WERI-Rb-1 (cell line): ENCODE data around the gene NKTR.

Experiments used
- DNase-seq: peaks from one replicate; pipeline ENCODE4 v3.0.0-alpha.2; 2020
- H3K27ac ChIP-seq: fragments of 250-450 bp; sonication (Bioruptor Pico); 2 replicates; pipeline ENCODE4 v1.5.1; 2020; ENCODE audit warnings: mild to moderate bottlenecking, moderate library complexity
- H3K27me3 ChIP-seq: fragments of 250-450 bp; sonication (Bioruptor Pico); 2 replicates; pipeline ENCODE4 v1.5.1; 2021; ENCODE audit warnings: mild to moderate bottlenecking, low read depth, moderate library complexity; ENCODE audit not compliant: insufficient read depth, severe bottlenecking
- H3K36me3 ChIP-seq: fragments of 250-450 bp; sonication (Bioruptor Pico); 2 replicates; pipeline ENCODE4 v1.5.1; 2020; ENCODE audit warnings: mild to moderate bottlenecking, moderate library complexity
- H3K4me3 ChIP-seq: 2 replicates; pipeline ENCODE4 v1.5.1; 2011; ENCODE audit warnings: low read depth, mild to moderate bottlenecking, control low read depth, low read length
- H3K9me3 ChIP-seq: fragments of 250-450 bp; sonication (Bioruptor Pico); 2 replicates; pipeline ENCODE4 v1.5.1; 2021; ENCODE audit warnings: mild to moderate bottlenecking, moderate library complexity; ENCODE audit not compliant: severe bottlenecking
- TF ChIP-seq, protein P1 (sequence below): IDR thresholded peaks from 2 replicates; pipeline ENCODE4 v1.5.1; 2011; ENCODE audit warnings: low read depth, mild to moderate bottlenecking, control low read depth, inconsistent platforms, low read length

Gene NKTR

DNA sequence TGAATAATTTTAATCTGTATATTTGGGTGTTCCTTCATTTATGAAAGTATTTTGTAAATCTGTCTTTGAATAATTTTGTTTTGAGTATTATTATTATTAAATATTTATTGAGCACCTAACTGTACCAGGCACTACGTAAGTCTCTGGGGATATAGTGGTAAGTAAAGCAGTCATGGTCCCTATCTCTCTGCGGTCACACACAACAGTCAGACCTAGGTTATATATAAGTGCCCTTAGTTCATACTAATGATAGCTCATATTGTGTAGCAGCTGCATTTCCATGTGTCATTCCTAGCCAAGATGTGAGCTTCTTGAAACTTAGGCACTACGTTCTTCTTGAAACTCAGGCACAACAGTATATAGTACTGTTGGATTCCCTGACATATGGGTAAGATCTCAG is 12.4 kb downstream of the NKTR start:
- Histone ChIP-seq H3K27ac (no peak overlapping the region), H3K4me3 (no peak overlapping the region), H3K27me3 (no peaks in the 10 kb centered on the region), H3K36me3 (peaks cover 30% of the 10 kb centered on the region), H3K9me3 (no peaks in the 10 kb centered on the region)
- TF ChIP-seq, protein P1, sequence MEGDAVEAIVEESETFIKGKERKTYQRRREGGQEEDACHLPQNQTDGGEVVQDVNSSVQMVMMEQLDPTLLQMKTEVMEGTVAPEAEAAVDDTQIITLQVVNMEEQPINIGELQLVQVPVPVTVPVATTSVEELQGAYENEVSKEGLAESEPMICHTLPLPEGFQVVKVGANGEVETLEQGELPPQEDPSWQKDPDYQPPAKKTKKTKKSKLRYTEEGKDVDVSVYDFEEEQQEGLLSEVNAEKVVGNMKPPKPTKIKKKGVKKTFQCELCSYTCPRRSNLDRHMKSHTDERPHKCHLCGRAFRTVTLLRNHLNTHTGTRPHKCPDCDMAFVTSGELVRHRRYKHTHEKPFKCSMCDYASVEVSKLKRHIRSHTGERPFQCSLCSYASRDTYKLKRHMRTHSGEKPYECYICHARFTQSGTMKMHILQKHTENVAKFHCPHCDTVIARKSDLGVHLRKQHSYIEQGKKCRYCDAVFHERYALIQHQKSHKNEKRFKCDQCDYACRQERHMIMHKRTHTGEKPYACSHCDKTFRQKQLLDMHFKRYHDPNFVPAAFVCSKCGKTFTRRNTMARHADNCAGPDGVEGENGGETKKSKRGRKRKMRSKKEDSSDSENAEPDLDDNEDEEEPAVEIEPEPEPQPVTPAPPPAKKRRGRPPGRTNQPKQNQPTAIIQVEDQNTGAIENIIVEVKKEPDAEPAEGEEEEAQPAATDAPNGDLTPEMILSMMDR: no peak
- DNase-seq: no peak

GRCh38 chr3:42613462-42613861 is 13.0 kb downstream of the NKTR start:
- H3K9me3 ChIP-seq: no peaks in the 10 kb centered on the region
- H3K27me3 ChIP-seq: no peaks in the 10 kb centered on the region
- no peak for DNase-seq
- TF ChIP-seq, protein P1: peak; percentile 17; the same call in 1 of the 2 replicates
- no peak overlapping the region for H3K27ac ChIP-seq
- H3K4me3 ChIP-seq: no peak overlapping the region
- peaks cover 26% of the 10 kb centered on the region for H3K36me3 ChIP-seq

DNA sequence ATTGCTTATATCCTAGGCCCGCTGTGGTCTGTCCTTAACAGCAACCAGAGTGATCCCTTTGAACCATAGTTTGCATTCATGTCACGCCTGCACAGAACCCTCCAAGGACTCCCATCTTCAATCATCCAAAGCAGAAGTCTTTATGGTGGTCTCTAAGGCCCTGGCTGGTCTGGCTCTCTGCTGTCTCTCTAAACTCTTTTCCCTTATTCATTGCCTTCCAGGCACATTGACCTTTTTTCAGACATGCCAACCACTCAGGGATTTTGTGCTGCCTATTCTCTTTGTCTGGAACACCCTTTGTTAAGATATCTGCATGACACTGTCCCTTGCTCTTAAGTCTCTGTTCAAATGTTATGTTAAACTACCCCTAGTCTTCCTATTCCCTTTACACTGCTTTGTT is 31.1 kb downstream of the NKTR start:
- Histone ChIP-seq H3K36me3 (peaks cover 64% of the 10 kb centered on the region), H3K9me3 (no peaks in the 10 kb centered on the region), H3K27me3 (no peaks in the 10 kb centered on the region), H3K4me3 (no peak overlapping the region), H3K27ac (no peak overlapping the region)
- no peak for DNase-seq
- TF ChIP-seq, protein P1: no peak

DNA sequence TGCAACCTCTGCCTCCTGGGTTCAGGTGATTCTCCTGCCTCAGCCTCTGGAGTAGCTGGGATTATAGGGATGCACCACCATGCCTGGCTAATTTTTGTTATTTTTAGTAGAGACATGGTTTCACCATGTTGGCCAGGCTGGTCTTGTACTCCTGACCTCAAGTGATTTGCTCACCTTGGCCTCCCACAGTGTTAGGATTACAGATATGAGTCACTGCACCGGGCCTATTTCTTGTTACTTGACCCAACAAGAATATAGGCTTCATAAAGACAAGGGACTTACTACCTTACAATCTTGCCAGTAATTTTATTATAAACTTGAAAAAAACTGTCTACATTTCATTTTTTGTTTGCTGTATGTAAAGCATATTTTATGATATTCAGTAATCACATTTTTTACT is 31.7 kb downstream of the NKTR start:
- TF ChIP-seq, protein P1: no peak
- no peak for DNase-seq
- Histone ChIP-seq H3K27me3 (no peaks in the 10 kb centered on the region), H3K4me3 (no peak overlapping the region), H3K27ac (no peak overlapping the region), H3K9me3 (no peaks in the 10 kb centered on the region), H3K36me3 (peaks cover 69% of the 10 kb centered on the region)

DNA sequence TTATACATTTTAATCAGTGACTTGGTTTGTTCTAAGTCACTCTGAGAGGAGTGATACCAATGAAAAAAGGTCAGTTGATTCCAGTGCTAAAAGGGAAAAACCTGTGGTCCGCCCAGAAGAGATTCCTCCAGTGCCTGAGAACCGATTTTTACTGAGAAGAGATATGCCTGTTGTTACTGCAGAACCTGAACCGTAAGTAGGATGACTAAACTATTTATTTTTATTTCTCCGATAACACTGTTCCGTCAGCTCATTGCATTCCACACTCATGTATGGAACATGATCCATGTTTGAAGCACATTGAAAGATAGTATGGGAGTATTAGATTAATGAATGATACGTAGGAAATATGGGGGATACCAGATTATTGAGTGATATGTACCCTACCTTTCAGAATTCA is 33.1 kb downstream of the NKTR start:
- no peak for DNase-seq
- Histone ChIP-seq H3K36me3 (peaks cover 80% of the 10 kb centered on the region), H3K4me3 (no peak overlapping the region), H3K27me3 (no peaks in the 10 kb centered on the region), H3K9me3 (no peaks in the 10 kb centered on the region), H3K27ac (no peak overlapping the region)
- TF ChIP-seq, protein P1: no peak

DNA sequence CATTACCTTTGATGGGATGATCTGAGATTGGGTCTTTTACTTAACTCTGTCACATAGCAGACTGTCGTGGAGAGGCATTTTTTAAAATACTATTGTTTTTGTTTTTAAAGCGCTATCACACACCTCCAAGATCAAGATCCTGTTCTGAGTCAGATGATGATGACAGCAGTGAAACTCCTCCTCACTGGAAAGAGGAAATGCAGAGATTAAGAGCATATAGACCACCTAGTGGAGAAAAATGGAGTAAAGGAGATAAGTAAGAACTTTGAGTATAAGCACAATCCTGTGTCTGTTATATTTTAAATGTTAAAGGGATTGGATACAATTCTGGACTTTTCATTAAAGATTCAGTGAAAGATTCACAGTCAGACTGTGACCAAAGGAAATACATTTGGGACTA is 34.6 kb downstream of the NKTR start:
- H3K36me3 ChIP-seq: peaks cover 96% of the 10 kb centered on the region
- H3K4me3 ChIP-seq: no peak overlapping the region
- no peak overlapping the region for H3K27ac ChIP-seq
- no peak for DNase-seq
- TF ChIP-seq, protein P1: no peak
- no peaks in the 10 kb centered on the region for H3K9me3 ChIP-seq
- no peaks in the 10 kb centered on the region for H3K27me3 ChIP-seq
